ENCODE results near the gene RHBDF1. TPM values are rescaled to one million over a fixed set of nuclear protein-coding genes. Genes with fewer than 3 reads are reported as not detected.

RHBDF1 gene
- total and polyA plus RNA-seq, 9 of the 15 experiments (the other 6 are each of a cell fraction or from before 2014, with no cell fraction given): 1.0 to 8.2 (median 4.2) TPM

DNA sequence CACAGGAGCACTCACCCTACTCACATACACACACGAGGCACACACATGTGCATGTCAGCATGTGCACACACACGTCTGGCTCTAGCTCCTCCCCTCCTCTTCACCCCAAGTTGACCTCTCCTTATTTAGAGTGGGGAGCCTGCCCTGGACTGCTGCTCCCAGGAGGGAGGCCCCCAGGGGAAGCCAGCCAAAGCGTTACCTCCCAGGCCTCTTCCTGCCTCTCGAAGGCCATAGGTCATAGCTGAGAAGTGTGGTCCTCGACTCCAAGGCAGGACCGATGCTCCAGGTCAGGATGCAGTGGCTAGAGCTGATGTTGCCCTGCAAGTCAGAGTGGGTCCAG lies 37.8 kb downstream of the RHBDF1 start:
- no peak for FAIRE-seq

More for the DNA sequence above, 37.8 kb downstream of the RHBDF1 start:
- Histone ChIP-seq H3K27ac (ENCODE audit: extremely low read depth, low read depth, low read length) (no peak overlapping the region), H2AFZ (ENCODE audit: low read depth, low read length) (no peak overlapping the region), H3K9me3 (replicated peaks; ENCODE audit: control insufficient read depth, insufficient read depth, low read depth, low read length) (no peaks in the 10 kb centered on the region), H3K36me3 (ENCODE audit: control insufficient read depth, insufficient read depth, low read length) (peaks cover 32% of the 10 kb centered on the region; the same call in 2 of the 3 replicates), H3K79me2 (ENCODE audit: control insufficient read depth, insufficient read depth, low read length) (no peaks in the 10 kb centered on the region), H3K27me3 (ENCODE audit: control insufficient read depth in 2 of 2, insufficient read depth in 2 of 2, low read length in 2 of 2) (no peaks in the 10 kb centered on the region), H3K9ac (ENCODE audit: insufficient read depth in 1 of 2, low read depth in 2 of 2, low read length in 2 of 2) (peak overlapping the region in 1 of 2 experiments; percentile 69; a peak in 1 of 4 replicates), H4K20me1 (replicated peaks; ENCODE audit: control insufficient read depth, insufficient read depth, low read length) (peaks cover 4% of the 10 kb centered on the region; the same call in 1 of the 2 replicates), H3K4me1 (replicated peaks in 1 of 2; ENCODE audit: control insufficient read depth in 2 of 2, insufficient read depth in 2 of 2, low read length in 2 of 2) (peaks cover 0 to 38% of the 10 kb centered on the region in 2 experiments; a peak in 4 of 5 replicates), H3K9me1 (ENCODE audit: control insufficient read depth, insufficient read depth, low read length) (no peaks in the 10 kb centered on the region), H3K4me3 (no peak overlapping the region), H3K4me2 (ENCODE audit: insufficient read depth, low read length) (no peak overlapping the region)
- intact Hi-C loops (cut with micrococcal nuclease) (no loop called here), in situ Hi-C loops (cut with MboI) (no loop called here)
- 41% methylated on average over 5 of the region's 6 CpGs for WGBS (ENCODE audit: insufficient coverage, low coverage, missing lambda C conversion rate)
- no peak for TF ChIP-seq PTTG1 (tag; IDR thresholded peaks at IDR 0.05; ENCODE audit: low read depth)
- no peak for TF ChIP-seq NFXL1 (CRISPR knock-in tag; IDR thresholded peaks at IDR 0.05)
- TF ChIP-seq HIVEP1 (CRISPR knock-in tag; IDR thresholded peaks at IDR 0.05): no peak
- no peak for TF ChIP-seq SIN3A (IDR thresholded peaks at IDR 0.05; ENCODE audit: borderline replicate concordance in 2 of 2, control insufficient read depth in 1 of 2, low read depth in 2 of 2, low read length in 2 of 2)
- no peak for TF ChIP-seq HOXB6 (CRISPR knock-in tag; IDR thresholded peaks at IDR 0.05; ENCODE audit: borderline replicate concordance)
- TF ChIP-seq FOXJ2 (tag; IDR thresholded peaks at IDR 0.05): no peak
- TF ChIP-seq, protein P1, sequence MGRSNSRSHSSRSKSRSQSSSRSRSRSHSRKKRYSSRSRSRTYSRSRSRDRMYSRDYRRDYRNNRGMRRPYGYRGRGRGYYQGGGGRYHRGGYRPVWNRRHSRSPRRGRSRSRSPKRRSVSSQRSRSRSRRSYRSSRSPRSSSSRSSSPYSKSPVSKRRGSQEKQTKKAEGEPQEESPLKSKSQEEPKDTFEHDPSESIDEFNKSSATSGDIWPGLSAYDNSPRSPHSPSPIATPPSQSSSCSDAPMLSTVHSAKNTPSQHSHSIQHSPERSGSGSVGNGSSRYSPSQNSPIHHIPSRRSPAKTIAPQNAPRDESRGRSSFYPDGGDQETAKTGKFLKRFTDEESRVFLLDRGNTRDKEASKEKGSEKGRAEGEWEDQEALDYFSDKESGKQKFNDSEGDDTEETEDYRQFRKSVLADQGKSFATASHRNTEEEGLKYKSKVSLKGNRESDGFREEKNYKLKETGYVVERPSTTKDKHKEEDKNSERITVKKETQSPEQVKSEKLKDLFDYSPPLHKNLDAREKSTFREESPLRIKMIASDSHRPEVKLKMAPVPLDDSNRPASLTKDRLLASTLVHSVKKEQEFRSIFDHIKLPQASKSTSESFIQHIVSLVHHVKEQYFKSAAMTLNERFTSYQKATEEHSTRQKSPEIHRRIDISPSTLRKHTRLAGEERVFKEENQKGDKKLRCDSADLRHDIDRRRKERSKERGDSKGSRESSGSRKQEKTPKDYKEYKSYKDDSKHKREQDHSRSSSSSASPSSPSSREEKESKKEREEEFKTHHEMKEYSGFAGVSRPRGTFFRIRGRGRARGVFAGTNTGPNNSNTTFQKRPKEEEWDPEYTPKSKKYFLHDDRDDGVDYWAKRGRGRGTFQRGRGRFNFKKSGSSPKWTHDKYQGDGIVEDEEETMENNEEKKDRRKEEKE (IDR thresholded peaks at IDR 0.05; ENCODE audit: borderline replicate concordance in 1 of 2, control insufficient read depth in 1 of 2, low read depth in 2 of 2, low read length in 1 of 2): no peak
- TF ChIP-seq, protein P2, sequence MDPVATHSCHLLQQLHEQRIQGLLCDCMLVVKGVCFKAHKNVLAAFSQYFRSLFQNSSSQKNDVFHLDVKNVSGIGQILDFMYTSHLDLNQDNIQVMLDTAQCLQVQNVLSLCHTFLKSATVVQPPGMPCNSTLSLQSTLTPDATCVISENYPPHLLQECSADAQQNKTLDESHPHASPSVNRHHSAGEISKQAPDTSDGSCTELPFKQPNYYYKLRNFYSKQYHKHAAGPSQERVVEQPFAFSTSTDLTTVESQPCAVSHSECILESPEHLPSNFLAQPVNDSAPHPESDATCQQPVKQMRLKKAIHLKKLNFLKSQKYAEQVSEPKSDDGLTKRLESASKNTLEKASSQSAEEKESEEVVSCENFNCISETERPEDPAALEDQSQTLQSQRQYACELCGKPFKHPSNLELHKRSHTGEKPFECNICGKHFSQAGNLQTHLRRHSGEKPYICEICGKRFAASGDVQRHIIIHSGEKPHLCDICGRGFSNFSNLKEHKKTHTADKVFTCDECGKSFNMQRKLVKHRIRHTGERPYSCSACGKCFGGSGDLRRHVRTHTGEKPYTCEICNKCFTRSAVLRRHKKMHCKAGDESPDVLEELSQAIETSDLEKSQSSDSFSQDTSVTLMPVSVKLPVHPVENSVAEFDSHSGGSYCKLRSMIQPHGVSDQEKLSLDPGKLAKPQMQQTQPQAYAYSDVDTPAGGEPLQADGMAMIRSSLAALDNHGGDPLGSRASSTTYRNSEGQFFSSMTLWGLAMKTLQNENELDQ (CRISPR knock-in tag; IDR thresholded peaks at IDR 0.05; ENCODE audit: borderline replicate concordance): no peak
- TF ChIP-seq, protein P3, sequence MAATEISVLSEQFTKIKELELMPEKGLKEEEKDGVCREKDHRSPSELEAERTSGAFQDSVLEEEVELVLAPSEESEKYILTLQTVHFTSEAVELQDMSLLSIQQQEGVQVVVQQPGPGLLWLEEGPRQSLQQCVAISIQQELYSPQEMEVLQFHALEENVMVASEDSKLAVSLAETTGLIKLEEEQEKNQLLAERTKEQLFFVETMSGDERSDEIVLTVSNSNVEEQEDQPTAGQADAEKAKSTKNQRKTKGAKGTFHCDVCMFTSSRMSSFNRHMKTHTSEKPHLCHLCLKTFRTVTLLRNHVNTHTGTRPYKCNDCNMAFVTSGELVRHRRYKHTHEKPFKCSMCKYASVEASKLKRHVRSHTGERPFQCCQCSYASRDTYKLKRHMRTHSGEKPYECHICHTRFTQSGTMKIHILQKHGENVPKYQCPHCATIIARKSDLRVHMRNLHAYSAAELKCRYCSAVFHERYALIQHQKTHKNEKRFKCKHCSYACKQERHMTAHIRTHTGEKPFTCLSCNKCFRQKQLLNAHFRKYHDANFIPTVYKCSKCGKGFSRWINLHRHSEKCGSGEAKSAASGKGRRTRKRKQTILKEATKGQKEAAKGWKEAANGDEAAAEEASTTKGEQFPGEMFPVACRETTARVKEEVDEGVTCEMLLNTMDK (IDR thresholded peaks at IDR 0.05; ENCODE audit: borderline replicate concordance, insufficient read depth, low read depth, low read length, poor library complexity, severe bottlenecking): no peak
- no peak for TF ChIP-seq HDAC3 (IDR thresholded peaks at IDR 0.05; ENCODE audit: borderline replicate concordance, partially characterized antibody)
- DNase-seq (ENCODE audit: extremely low read depth in 1 of 4, low spot score in 3 of 4) (no peak), ATAC-seq (peak; percentile 15)
- CTCF ChIA-PET (ENCODE audit: low intra/inter-chr PET ratio): no interaction called here
- POLR2A ChIA-PET: interaction anchor here (0.6 to 1.2 kb wide), 2 partner anchors 12 to 44 kb away, joined by 3 to 5 read pairs; no protein-coding TSS in a partner anchor
- BruUV-seq (replicated peaks): no TSS peak
